ENCODE measurements around the gene NRSN1.

NRSN1 gene

DNA sequence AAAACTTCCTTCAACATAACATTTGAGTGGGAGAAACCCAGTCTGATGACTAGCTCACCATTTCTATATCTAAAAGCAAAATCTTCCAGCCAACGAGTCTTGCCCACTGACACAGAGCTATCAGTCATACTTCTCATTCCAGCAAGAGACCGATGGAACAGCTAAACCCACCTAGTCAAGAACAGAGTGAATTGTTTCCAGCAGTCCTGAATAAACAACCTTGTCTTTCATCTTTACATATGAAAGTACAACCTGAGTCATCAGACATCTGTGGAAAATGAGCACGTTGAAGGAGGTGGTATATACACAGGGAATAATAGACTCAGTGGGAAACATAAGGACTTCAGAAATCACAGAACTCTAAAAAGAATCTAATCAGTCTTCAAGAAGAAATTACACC lies 23.8 kb downstream of the NRSN1 start:
- no peak for DNase-seq
- TF ChIP-seq GATA1 (IDR thresholded peaks at IDR 0.05; ENCODE audit: low read depth, low read length) (no peak), POLR2A (IDR thresholded peaks at IDR 0.05; ENCODE audit: low read length) (no peak)

DNA sequence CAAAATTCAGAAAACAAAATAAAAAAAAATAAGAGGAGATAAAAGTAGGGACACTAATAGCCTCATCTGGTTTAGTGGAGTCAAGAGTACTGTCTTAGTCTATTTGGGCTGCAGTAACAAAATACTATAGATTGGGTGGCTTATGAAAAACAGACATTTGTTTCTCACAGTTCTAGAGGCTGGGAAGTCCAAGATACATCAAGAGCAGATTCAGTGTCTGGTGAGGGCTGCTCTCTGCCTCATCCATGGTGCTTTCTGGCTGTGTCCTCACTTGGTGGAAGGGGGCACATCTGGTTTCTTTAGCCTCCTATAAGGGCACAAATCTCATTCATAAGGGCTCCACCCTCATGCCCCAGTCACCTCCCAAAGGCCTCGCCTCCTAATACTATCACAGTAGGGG lies 26.0 kb downstream of the NRSN1 start:
- DNase-seq, result no peak
- TF ChIP-seq POLR2A (IDR thresholded peaks at IDR 0.05; ENCODE audit: low read length) (no peak), GATA1 (IDR thresholded peaks at IDR 0.05; ENCODE audit: low read depth, low read length) (no peak)

DNA sequence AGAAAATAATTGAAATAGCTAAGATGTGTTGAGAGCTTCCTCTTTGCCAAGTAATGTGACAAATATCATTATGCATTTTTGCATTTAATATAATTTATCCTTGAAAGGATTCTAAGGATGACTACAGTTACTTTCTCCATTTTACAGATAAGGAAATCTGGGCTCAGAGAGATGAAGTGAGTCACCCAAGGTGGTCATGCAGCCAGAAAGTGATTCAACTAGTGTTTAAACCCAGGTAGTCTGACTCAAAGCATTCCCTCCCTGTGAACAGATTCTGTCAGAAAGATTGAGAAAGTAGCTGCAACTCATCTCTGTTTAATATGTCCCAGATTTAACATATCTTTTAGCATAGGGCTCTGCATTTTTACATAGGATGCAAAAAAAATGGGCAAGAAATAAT lies 28.1 kb downstream of the NRSN1 start:
- DNase-seq, result no peak
- TF ChIP-seq GATA1 (IDR thresholded peaks at IDR 0.05; ENCODE audit: low read depth, low read length), result no peak
- TF ChIP-seq POLR2A (IDR thresholded peaks at IDR 0.05; ENCODE audit: low read length), result no peak

DNA sequence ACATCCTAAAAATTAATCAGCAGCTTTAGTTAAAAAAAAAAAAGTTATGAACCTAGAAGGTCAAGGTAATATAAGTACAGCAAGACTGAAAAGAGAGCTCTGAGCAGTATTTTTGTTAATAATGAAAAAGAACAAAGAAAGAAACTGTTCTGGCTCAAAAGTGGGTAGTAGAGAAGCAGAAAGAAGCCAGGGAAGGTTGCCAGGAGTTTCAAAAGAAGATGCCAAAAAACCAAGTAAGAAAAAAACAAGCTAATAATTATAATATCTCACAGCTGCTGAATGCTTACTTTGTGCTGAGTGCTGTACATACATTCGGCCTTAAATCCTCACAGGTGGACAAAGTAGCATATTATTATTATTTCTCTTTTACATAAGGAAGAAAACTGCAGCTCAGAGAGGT lies 31.9 kb downstream of the NRSN1 start:
- TF ChIP-seq GATA1 (IDR thresholded peaks at IDR 0.05; ENCODE audit: low read depth, low read length) (no peak), POLR2A (IDR thresholded peaks at IDR 0.05; ENCODE audit: low read length) (no peak)
- DNase-seq, result no peak

DNA sequence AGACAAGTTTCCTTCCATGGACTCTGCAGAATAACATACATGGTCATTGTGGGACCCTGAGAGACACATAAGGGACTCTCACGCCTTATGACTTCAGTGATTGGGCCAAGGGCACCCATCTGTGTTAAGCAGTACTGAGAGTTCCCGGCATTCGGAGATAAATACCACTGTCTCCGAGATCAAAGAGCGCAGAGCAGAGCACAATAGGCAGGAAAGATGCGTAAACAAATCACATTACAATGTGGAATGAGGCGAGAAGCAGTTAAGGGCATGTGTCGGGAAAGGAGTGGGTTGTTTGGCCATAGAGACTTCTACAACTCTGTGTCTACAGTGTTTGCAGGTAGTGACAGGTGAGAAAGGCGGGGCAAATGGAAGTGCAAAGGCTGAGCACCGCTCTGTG lies 57.6 kb downstream of the NRSN1 start:
- TF ChIP-seq POLR2A (IDR thresholded peaks at IDR 0.05; ENCODE audit: low read length), result no peak
- TF ChIP-seq GATA1 (IDR thresholded peaks at IDR 0.05; ENCODE audit: low read depth, low read length), result no peak
- DNase-seq, result no peak

DNA sequence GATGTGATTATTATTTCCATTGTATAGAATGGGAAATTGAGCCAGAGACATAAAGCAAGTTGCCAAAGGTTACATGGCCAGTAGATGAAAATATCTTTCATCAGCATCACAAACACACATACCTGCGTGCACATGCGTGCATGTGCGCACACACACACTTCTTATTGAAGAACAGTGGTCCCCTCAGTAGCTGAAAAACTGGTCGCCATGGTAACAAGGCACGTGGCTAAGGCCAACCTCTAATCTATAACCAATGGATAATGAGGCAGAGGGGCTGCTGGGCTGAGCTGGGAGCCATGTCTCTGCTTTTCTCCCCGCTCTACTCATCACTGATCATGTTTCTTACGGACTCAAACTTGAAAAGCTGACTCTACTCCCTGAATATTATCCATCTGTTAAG lies 60.3 kb downstream of the NRSN1 start:
- no peak for DNase-seq
- TF ChIP-seq POLR2A (IDR thresholded peaks at IDR 0.05; ENCODE audit: low read length), result no peak
- no peak for TF ChIP-seq GATA1 (IDR thresholded peaks at IDR 0.05; ENCODE audit: low read depth, low read length)

DNA sequence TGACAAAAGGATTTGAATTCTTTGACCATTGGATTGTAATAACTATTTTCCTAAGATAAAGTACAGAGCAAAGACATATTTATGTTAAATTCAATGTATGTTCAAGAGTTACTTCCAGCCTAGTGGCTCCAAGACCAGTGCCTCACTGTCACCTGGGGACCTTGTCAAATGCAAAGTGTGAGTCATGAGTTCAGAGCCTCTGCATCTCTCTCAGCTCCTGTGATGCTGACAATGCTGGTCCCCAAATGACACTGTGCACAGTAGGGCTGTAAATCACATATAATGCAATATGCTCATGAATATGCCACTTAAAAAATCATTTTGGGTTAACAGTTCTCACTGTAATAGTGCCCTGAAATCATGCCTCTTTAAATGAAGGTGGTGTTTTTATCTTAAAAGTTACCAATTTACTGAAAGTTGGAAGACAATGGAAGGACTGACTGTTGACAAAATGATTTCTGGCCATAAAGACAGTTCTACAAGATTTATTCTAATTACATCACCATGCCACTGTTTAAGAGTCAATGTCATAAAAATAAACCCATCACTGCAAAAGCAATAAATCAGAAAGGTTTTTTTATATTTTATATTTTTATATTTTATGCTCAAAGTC lies 62.1 kb downstream of the NRSN1 start:
- TF ChIP-seq GATA1 (IDR thresholded peaks at IDR 0.05; ENCODE audit: low read depth, low read length), result no peak
- no peak for TF ChIP-seq POLR2A (IDR thresholded peaks at IDR 0.05; ENCODE audit: low read length)
- no peak for DNase-seq

DNA sequence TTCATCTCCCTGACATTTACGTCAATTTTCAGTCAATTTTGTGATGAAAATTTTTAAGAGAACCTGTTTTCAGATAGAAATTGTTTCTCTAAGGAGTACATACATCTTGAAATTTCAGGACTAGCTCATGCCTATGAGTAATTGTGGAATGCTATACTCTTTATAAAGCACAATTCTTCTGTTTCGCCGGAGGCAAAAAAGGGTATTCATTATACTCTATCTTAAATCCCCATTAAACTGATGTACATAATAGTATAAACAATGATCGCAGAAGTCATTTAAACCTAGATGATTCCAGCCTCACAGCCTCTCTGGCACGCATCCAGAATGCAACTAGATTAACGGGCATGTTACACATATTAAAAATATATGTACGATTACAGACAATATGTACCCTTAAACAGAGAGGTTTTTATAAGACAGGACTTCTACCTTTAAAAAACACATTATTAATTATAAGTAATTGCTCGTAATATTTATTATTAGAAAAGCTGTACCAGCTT lies 62.6 kb downstream of the NRSN1 start:
- DNase-seq, result no peak
- TF ChIP-seq POLR2A (IDR thresholded peaks at IDR 0.05; ENCODE audit: low read length), result no peak
- no peak for TF ChIP-seq GATA1 (IDR thresholded peaks at IDR 0.05; ENCODE audit: low read depth, low read length)

DNA sequence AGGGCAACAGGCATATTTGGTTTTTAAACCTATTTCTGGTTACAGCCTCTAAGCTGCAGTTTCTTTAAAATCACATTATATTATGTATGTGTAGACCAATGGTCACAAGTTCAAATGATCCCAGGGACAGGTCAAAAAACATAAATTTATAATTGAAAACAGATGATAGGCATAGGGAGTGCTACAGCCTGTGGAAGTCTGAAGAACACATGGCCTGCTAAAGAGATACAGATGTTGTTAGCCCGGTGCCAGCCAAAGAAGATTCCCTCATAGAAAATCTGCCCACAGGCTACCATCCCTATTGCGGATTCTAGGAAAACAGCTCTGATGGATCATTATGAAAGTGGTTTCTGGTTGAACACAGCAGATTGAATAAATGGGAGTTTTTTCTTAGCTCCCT lies 65.3 kb downstream of the NRSN1 start:
- no peak for DNase-seq
- TF ChIP-seq GATA1 (IDR thresholded peaks at IDR 0.05; ENCODE audit: low read depth, low read length) (no peak), POLR2A (IDR thresholded peaks at IDR 0.05; ENCODE audit: low read length) (no peak)

DNA sequence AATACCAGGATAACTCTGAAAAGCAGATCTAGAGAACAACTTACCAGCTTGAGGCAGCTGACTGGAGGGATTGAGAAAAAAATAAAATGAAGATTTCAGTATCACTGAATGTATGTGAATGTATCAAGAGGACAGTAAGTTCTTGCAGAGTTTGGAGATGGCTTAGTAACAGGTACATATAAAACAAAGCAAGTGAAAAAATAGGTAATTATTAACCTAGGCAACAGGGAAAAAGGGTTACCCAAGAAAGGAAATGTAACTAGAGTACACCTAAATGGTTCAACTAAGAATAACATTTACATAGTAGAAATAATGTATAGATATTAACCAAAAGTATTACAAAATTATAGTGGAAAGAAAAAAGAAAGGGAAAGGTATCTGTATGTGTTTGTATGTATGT lies 67.3 kb downstream of the NRSN1 start:
- TF ChIP-seq GATA1 (IDR thresholded peaks at IDR 0.05; ENCODE audit: low read depth, low read length), result no peak
- no peak for TF ChIP-seq POLR2A (IDR thresholded peaks at IDR 0.05; ENCODE audit: low read length)
- DNase-seq, result no peak

DNA sequence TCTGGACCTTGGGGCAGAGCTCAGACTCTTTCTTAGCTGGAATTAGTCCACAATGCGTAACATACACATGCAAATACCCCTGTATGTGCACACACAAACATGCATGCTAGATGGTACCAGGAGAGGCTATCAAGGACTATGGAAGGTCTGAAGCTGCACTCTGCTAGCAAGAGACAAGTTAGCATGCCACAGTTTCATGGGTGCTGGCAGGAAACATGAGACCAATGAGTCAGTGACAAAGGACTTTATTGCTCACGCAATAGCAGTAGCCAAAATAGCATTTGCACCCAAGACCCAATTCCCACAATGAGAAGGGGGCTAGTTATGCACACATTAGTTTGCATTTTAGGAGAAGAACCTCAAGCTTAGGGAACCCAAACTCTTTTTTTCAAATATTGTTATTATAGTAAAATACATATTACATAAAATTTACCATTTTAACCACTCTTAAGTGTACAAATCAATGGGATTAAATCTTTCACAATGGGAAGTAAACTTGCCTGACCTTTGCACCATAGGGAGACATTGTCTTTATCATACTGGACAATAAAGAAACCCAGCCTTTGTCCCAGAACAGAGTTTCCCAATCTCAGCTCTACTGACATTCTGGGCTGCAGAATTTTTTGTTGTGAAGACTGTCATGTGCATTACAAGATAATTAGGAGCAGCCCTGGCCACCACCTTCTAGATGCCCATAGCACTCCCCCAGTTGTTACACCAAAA lies 69.1 kb downstream of the NRSN1 start:
- DNase-seq, result no peak
- TF ChIP-seq POLR2A (IDR thresholded peaks at IDR 0.05; ENCODE audit: low read length) (no peak), GATA1 (IDR thresholded peaks at IDR 0.05; ENCODE audit: low read depth, low read length) (no peak)

DNA sequence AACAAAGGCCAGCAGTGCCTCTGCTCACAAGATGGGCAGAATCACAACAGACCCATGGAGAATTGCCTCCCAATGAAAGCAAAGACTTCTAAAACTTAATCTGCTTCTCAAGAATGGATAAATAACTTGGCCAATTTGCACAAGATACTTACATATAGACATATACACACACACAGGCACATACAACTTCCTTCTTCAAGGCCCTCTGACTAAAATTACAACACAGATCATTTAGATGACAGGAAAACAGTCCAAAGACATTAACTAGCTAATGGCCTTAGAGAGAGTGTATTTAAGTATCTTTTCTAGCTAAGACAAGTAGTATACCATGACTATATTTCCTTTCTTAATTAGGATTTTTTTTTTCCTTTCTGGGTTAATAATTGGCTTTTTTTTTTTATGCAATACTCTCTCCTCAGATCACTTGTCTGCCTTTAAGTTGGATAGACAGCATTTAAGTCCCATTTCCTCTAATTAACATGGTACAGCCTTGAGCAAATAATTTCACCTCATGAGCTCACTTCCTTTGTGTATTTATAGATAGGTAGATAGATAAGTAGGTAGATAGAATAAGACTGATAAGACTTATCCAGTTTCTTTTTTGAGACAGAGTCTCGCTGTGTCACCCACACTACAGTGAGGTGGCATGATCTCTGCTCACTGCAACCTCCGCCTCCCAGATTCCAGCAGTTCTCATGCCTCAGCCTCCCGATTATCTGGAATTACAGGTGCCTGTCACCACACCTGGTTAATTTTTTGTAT lies 70.0 kb downstream of the NRSN1 start:
- no peak for DNase-seq
- no peak for TF ChIP-seq GATA1 (IDR thresholded peaks at IDR 0.05; ENCODE audit: low read depth, low read length)
- no peak for TF ChIP-seq POLR2A (IDR thresholded peaks at IDR 0.05; ENCODE audit: low read length)
